ENCODE data around the gene TBC1D4.

DNA sequence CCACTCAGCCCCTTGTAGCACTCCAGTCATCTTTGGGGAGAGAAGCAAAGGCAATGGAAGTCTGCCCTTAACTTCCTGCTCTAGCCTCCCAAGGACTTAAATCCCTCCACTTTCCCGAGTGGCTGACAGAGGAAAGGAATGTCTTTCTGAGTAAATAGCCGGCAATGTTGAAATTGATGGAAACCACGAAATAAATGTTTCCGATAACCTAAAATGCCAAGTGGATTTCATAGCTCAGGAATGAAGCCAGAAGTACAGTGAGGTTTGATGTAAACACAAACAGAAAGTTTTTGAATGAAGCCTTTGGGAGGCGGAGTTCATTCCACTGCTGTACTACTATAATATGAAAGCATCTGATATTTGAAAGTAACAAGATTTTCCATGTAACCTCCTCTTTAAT lies 14.0 kb upstream of the TBC1D4 start:
- TF ChIP-seq, protein P1, sequence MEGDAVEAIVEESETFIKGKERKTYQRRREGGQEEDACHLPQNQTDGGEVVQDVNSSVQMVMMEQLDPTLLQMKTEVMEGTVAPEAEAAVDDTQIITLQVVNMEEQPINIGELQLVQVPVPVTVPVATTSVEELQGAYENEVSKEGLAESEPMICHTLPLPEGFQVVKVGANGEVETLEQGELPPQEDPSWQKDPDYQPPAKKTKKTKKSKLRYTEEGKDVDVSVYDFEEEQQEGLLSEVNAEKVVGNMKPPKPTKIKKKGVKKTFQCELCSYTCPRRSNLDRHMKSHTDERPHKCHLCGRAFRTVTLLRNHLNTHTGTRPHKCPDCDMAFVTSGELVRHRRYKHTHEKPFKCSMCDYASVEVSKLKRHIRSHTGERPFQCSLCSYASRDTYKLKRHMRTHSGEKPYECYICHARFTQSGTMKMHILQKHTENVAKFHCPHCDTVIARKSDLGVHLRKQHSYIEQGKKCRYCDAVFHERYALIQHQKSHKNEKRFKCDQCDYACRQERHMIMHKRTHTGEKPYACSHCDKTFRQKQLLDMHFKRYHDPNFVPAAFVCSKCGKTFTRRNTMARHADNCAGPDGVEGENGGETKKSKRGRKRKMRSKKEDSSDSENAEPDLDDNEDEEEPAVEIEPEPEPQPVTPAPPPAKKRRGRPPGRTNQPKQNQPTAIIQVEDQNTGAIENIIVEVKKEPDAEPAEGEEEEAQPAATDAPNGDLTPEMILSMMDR (IDR thresholded peaks at IDR 0.05): no peak
- TF ChIP-seq POLR2A (IDR thresholded peaks at IDR 0.05): no peak
